Calu3 (cell line): ENCODE data around the gene PLPP3. TPM values are rescaled to one million over a fixed set of nuclear protein-coding genes. Genes with fewer than 3 reads are reported as not detected.

Source experiments
- BruUV-seq: library from RNA; stranded (reverse); fragments of 400-500 nt; replicated peaks from 2 replicates; lab custom pipeline; 2021; lab: Mats Ljungman, UMichigan
- CTCF ChIA-PET: fragments of 300-600 bp; sonication (Branson Sonifier 250); formaldehyde crosslinking; loops from one replicate; lab custom pipeline; 2022; ENCODE audit warnings: antibody characterized with exemption; lab: Charles Lee
- DNase-seq: peaks from one replicate; pipeline ENCODE4 v3.0.0; 2022
- H3K27ac Mint-ChIP-seq: one replicate; pipeline ENCODE4 v1.8.0; 2022; ENCODE audit warnings: mixed read lengths; ENCODE audit not compliant: unreplicated experiment
- H3K27me3 Mint-ChIP-seq: one replicate; pipeline ENCODE4 v1.8.0; 2022; ENCODE audit warnings: mixed read lengths; ENCODE audit not compliant: unreplicated experiment
- H3K36me3 Mint-ChIP-seq: one replicate; pipeline ENCODE4 v1.8.0; 2022; ENCODE audit warnings: mild to moderate bottlenecking, moderate library complexity, mixed read lengths; ENCODE audit not compliant: insufficient read depth, unreplicated experiment
- H3K4me1 Mint-ChIP-seq: one replicate; pipeline ENCODE4 v1.8.0; 2022; ENCODE audit warnings: mild to moderate bottlenecking, low read depth, mixed read lengths; ENCODE audit not compliant: unreplicated experiment
- H3K4me3 Mint-ChIP-seq: one replicate; pipeline ENCODE4 v1.8.0; 2022; ENCODE audit warnings: mild to moderate bottlenecking, low read depth, moderate library complexity, mixed read lengths; ENCODE audit not compliant: unreplicated experiment
- H3K9me3 Mint-ChIP-seq: one replicate; pipeline ENCODE4 v1.8.0; 2022; ENCODE audit warnings: low read depth, mixed read lengths; ENCODE audit not compliant: unreplicated experiment
- intact Hi-C: fragments of 100-400 bp; cut with micrococcal nuclease; formaldehyde crosslinking; loops from one replicate; pipeline ENCODE4 v1.10.0; 2022; ENCODE audit not compliant: unreplicated experiment
- total RNA-seq: library from RNA; stranded (reverse); gene quantifications from 2 replicates; pipeline ENCODE4 v1.2.3, GENCODE V29; 2022
- TF ChIP-seq, protein P1 (sequence below): fragments of 200-600 bp; IDR thresholded peaks from one replicate; pipeline ENCODE4 v1.8.0; 2022; ENCODE audit warnings: antibody characterized with exemption; ENCODE audit not compliant: unreplicated experiment

The PLPP3 gene
- total RNA-seq, 1 experiment from 2014 or later = 18.9 TPM

DNA sequence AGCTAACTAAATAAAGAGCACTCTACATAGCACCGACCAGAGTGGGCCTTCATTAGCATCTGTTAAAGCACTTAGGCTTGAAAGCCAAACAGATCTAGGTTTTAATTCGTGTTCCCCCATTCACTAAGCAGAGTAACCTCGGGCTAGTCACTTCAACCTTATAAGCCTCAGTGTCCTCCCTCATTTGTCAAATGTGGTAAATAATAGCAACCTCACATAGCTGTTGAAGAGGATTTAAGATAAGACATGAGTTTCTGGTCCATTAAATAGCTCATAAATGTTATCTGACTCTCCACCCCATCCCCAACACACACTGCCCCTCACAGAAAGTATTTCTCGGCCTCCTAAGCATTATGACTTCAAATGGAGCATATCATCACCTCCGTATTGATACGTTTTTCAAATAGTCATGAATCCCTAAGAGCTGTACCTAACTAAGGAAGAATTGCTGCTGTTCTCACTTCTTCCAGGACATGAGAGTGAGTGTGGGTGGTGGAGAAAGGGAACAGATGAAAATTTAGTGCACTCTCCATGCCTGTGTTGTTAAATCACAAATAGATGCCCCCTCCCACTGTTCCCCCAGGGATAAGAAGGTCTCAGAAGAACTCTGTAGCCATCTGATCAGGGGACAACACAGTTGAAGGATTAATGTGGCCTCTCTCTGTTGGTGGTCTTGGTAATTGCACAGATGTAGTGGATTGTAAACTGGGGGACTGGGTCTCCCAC is 47.6 kb downstream of the PLPP3 start:
- BruUV-seq = no TSS peak
- H3K4me3 Mint-ChIP-seq = no peak overlapping the region
- H3K4me1 Mint-ChIP-seq = peaks cover 16% of the 10 kb centered on the region
- no peak overlapping the region for H3K27ac Mint-ChIP-seq
- intact Hi-C loops = no loop called here
- no peaks in the 10 kb centered on the region for H3K27me3 Mint-ChIP-seq
- no peaks in the 10 kb centered on the region for H3K9me3 Mint-ChIP-seq
- TF ChIP-seq, protein P1, sequence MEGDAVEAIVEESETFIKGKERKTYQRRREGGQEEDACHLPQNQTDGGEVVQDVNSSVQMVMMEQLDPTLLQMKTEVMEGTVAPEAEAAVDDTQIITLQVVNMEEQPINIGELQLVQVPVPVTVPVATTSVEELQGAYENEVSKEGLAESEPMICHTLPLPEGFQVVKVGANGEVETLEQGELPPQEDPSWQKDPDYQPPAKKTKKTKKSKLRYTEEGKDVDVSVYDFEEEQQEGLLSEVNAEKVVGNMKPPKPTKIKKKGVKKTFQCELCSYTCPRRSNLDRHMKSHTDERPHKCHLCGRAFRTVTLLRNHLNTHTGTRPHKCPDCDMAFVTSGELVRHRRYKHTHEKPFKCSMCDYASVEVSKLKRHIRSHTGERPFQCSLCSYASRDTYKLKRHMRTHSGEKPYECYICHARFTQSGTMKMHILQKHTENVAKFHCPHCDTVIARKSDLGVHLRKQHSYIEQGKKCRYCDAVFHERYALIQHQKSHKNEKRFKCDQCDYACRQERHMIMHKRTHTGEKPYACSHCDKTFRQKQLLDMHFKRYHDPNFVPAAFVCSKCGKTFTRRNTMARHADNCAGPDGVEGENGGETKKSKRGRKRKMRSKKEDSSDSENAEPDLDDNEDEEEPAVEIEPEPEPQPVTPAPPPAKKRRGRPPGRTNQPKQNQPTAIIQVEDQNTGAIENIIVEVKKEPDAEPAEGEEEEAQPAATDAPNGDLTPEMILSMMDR = no peak
- H3K36me3 Mint-ChIP-seq = no peaks in the 10 kb centered on the region
- no peak for DNase-seq
- CTCF ChIA-PET = no interaction called here

DNA sequence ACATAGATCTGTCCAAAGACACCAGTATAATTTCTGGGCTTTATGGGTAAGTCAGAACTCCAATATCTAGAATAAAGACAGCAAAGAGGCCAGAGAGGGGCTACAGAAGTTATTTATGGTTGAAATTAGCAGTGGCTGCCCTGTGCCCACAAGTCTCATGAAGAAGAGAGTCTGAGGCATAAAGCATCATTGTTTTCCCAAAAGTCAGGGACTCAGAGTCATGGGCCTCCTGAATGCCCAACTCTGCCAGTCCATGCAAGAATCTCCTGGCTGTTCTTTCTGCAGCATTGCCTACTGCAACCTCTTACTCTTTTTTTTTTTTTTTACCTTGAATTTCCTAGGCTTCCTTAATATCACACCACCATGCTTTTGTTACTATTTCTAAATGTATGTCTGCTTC is 49.6 kb downstream of the PLPP3 start:
- Mint-ChIP-seq H3K4me3 (no peak overlapping the region), H3K27ac (no peak overlapping the region), H3K36me3 (no peaks in the 10 kb centered on the region), H3K27me3 (no peaks in the 10 kb centered on the region), H3K4me1 (peaks cover 25% of the 10 kb centered on the region), H3K9me3 (no peaks in the 10 kb centered on the region)
- intact Hi-C loops = no loop called here
- no TSS peak for BruUV-seq
- CTCF ChIA-PET = interaction anchor here (0.5 kb wide), 1 partner anchor 9 kb away, joined by 3 read pairs; no protein-coding TSS in a partner anchor
- TF ChIP-seq, protein P1 = no peak
- DNase-seq = no peak

DNA sequence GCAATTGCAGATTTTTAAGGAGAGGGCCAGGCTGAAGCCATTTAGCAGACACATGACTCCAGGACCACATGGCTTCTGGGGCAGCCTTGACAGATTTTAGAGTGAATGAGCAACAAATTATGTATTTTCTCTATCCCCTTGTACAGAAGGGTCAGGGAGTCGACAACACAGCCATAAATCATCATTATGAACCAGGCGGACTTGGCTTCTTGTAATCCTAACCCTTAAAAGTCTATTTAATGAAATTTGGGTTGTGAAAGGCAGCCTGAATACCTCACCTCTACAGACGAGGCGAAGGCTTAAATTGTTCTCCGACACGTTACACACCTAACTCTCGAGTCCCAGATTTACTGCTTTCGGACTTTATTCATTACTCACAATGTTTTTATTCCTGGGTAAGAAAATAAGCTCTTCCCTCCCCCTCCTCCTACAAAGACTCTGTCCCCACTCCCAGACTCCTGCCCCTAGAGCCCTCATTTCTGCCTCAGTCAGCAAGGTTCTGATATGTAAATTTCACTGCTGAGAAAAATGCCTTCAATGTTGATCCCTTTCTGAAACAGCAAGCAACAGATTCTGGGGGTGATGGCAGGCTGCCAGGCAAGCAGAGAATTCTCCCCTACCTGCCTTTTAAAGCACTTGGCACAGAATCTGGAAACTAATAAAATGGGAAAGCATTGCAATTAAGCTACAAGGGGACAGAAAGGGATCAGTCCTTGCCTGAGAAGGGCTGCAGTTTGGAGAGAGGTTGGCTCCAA is 51.6 kb downstream of the PLPP3 start:
- TF ChIP-seq, protein P1 = no peak
- CTCF ChIA-PET = no interaction called here
- no peaks in the 10 kb centered on the region for H3K36me3 Mint-ChIP-seq
- no TSS peak for BruUV-seq
- no peaks in the 10 kb centered on the region for H3K9me3 Mint-ChIP-seq
- no peak overlapping the region for H3K27ac Mint-ChIP-seq
- no peak for DNase-seq
- H3K27me3 Mint-ChIP-seq = no peaks in the 10 kb centered on the region
- intact Hi-C loops = no loop called here
- H3K4me1 Mint-ChIP-seq = peaks cover 25% of the 10 kb centered on the region
- no peak overlapping the region for H3K4me3 Mint-ChIP-seq

DNA sequence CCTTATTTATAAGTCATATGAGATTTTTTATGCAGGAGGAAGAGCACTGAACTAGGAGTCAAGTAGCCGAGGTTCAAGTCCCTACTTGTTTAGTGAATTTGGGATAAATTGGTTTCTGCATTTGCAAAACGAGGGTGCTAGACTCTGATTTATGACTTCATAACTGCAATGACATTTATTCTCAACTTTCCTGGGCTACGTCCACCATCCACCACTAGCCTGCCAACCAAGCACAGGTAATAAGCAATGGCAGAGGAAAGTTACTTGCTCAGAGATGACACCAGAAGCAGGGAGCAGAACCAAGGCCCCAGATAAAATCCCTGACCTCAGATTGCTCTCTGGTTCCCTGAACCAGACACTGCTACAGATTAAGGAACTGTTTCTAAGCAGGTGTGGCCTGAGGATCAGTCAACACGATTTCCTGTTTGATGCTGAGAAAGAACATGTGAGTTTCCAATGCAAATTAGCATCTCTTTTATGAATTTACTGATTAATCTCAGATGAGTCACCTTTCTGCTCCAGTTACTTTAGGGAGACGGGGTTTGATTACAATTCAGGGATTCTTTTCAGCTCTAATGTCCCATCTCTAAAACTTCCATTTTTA is 52.7 kb downstream of the PLPP3 start:
- Mint-ChIP-seq H3K27ac (no peak overlapping the region), H3K36me3 (no peaks in the 10 kb centered on the region), H3K4me1 (peaks cover 25% of the 10 kb centered on the region), H3K4me3 (no peak overlapping the region), H3K9me3 (no peaks in the 10 kb centered on the region), H3K27me3 (no peaks in the 10 kb centered on the region)
- DNase-seq = no peak
- intact Hi-C loops = no loop called here
- no TSS peak for BruUV-seq
- TF ChIP-seq, protein P1 = no peak
- CTCF ChIA-PET = no interaction called here
